ENCODE results near the gene SCN10A.

GRCh38 chr3:38647217-38647970 is 168.6 kb downstream of the SCN10A start:
- TF ChIP-seq POLR2AphosphoS5 (IDR thresholded peaks at IDR 0.05) (no peak), EP300 (IDR thresholded peaks at IDR 0.05; ENCODE audit: low read depth) (no peak)

All from transverse colon (tissue), 3 donors.